ENCODE data around the gene SH3GL1. TPM values are rescaled to one million over a fixed set of nuclear protein-coding genes. Genes with fewer than 3 reads are reported as not detected.
A peak's percentile ranks its signal among the peaks of the same experiment; 100 is the strongest.

The SH3GL1 gene
- total RNA-seq, 4 donors from 2014 or later: 16.5 to 63.2 (median 34.2) TPM

DNA sequence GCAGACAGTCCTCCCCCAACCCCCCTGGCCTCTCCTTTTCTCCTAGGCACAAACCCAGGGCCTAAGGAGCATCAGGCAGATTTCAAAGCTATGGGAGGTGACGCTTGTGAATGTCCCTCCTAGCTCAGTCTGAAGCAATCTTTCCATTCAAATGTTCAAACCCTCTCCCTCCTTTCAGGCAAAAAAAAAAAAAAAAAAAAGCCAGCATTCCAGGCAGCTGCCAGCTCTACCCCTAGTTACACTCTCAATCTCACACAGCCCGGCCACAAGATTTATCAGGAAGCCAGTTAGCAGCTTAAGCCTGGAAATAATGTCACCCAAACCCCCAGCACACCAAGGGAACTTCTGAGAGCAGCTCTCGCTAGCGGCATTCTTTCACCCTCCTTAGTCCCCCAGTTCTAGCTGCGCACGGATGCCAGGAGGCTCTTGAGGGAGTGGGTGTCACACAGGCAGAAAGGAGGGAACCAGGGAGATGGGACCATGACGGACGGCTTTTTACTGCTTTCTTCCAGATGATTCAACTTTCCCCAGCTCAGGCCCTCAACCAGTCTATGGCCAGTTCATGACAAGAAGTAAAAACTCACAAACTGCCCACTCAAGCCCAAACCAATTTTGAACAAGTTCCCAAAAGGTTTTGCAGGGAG, 6.3 kb downstream of the SH3GL1 start:
- Histone ChIP-seq H3K27ac (peak overlapping the region in 3 of 4 donors; percentile 10 to 32 (median 23)), H3K36me3 (peaks cover 0 to 4% (median 0%) of the 10 kb centered on the region in 4 donors), H3K9me3 (no peaks in the 10 kb centered on the region), H3K27me3 (no peaks in the 10 kb centered on the region), H3K4me3 (no peak overlapping the region), H3K4me1 (peaks cover 23 to 83% (median 51%) of the 10 kb centered on the region in 4 donors)
- intact Hi-C loops (cut with DNase I; ENCODE audit: low total_unique reads): no loop called here
- no peak for DNase-seq
- in situ Hi-C loops (cut with MboI; ENCODE audit: low pct_ligation_motif_present in 1 of 4, low pct_unique_long_range_greater_than_20kb in 1 of 4, low sequenced_read_pairs in 3 of 4): no loop called here
- TF ChIP-seq POLR2AphosphoS5 (IDR thresholded peaks at IDR 0.05) (no peak), EP300 (IDR thresholded peaks at IDR 0.05; ENCODE audit: low read depth) (no peak), POLR2A (IDR thresholded peaks at IDR 0.05) (no peak)
- TF ChIP-seq, protein P1, sequence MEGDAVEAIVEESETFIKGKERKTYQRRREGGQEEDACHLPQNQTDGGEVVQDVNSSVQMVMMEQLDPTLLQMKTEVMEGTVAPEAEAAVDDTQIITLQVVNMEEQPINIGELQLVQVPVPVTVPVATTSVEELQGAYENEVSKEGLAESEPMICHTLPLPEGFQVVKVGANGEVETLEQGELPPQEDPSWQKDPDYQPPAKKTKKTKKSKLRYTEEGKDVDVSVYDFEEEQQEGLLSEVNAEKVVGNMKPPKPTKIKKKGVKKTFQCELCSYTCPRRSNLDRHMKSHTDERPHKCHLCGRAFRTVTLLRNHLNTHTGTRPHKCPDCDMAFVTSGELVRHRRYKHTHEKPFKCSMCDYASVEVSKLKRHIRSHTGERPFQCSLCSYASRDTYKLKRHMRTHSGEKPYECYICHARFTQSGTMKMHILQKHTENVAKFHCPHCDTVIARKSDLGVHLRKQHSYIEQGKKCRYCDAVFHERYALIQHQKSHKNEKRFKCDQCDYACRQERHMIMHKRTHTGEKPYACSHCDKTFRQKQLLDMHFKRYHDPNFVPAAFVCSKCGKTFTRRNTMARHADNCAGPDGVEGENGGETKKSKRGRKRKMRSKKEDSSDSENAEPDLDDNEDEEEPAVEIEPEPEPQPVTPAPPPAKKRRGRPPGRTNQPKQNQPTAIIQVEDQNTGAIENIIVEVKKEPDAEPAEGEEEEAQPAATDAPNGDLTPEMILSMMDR (IDR thresholded peaks at IDR 0.05): no peak
- WGBS, 2 donors (ENCODE audit: low coverage in 1 of 2): 74 to 80% methylated on average over 1 to 8 of the region's 8 CpGs

DNA sequence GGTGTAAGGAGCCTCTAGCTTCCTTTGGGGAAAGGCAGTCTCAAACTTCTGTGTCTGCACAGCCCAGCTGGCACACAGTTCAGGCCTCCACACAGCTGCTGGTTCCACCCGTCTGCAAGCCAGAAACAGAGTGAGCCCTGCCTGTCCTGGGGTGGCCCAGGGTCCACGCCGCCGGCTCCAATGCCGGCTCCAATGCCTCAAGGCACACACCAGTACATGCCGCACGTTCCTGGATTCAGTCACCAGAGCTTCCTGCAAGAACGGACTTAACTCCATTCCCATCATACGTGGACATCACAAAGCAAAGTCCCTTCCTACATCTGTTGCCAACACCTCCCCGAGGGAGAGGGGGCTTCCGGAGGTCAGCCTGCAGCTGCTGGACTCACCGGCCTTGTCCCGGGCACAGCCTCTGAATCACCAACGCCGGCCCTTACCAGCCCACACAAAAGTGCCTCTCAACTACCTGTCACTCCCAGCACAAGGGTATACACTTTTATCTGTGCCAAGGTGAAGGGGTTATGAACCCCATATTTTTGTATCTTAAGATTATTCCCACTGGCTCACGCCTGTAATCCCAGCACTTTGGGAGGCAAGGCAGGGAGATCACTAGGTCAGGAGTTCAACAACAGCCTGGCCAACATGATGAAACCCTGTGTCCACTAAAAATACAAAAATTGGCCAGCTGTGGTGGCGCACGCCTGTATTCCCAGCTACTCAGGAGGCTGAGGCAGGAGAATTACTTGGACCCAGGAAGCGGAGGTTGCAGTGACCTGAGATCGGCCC, 8.5 kb downstream of the SH3GL1 start:
- intact Hi-C loops (cut with DNase I; ENCODE audit: low total_unique reads): no loop called here
- no peak for DNase-seq
- H3K4me3 ChIP-seq: no peak overlapping the region

DNA sequence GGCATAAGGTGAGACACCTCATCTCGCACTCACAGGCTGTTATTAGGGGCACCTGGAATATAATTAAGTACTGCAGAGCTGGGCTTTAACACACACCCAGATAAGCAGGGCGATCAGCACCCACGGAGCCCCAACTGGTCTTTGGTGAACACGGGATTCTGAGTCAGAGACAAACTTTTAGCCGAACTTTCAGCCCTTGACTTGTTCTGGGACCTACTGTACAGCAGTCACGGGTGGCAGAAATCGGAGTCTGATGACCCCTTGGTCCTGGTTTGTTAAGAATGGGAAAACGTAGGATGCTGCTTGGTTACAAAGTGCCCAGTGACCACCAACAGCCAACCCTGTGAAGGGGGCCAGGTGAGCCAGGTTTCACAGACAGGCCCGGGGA, 9.0 kb downstream of the SH3GL1 start:
- Histone ChIP-seq H3K4me3 (no peak overlapping the region), H3K36me3 (peaks cover 0 to 6% (median 0%) of the 10 kb centered on the region in 4 donors), H3K9me3 (no peaks in the 10 kb centered on the region), H3K27me3 (no peaks in the 10 kb centered on the region), H3K27ac (peak overlapping the region; percentile 64 to 76 (median 70)), H3K4me1 (peaks cover 23 to 71% (median 42%) of the 10 kb centered on the region in 4 donors)
- WGBS, 2 donors (ENCODE audit: low coverage in 1 of 2): 74% methylated on average over 9 of the region's 9 CpGs; no CpG with 5 or more reads in 1 of the 2 donors
- no peak for DNase-seq
- intact Hi-C loops (cut with DNase I; ENCODE audit: low total_unique reads): no loop called here
- TF ChIP-seq POLR2AphosphoS5 (IDR thresholded peaks at IDR 0.05): no peak
- TF ChIP-seq, protein P1 (IDR thresholded peaks at IDR 0.05): no peak
- no peak for TF ChIP-seq POLR2A (IDR thresholded peaks at IDR 0.05)
- no peak for TF ChIP-seq EP300 (IDR thresholded peaks at IDR 0.05; ENCODE audit: low read depth)
- in situ Hi-C loops (cut with MboI; ENCODE audit: low pct_ligation_motif_present in 1 of 4, low pct_unique_long_range_greater_than_20kb in 1 of 4, low sequenced_read_pairs in 3 of 4): no loop called here

More for the DNA sequence above, 8.5 kb downstream of the SH3GL1 start:
- H3K27me3 ChIP-seq: no peaks in the 10 kb centered on the region
- no peaks in the 10 kb centered on the region for H3K9me3 ChIP-seq
- TF ChIP-seq POLR2AphosphoS5 (IDR thresholded peaks at IDR 0.05) (peak in 2 of 3 donors; percentile 21 to 51), POLR2A (IDR thresholded peaks at IDR 0.05) (no peak)
- peaks cover 0 to 6% (median 0%) of the 10 kb centered on the region in 4 donors for H3K36me3 ChIP-seq
- in situ Hi-C loops (cut with MboI; ENCODE audit: low pct_ligation_motif_present in 1 of 4, low pct_unique_long_range_greater_than_20kb in 1 of 4, low sequenced_read_pairs in 3 of 4): no loop called here
- WGBS, 2 donors (ENCODE audit: low coverage in 1 of 2): 53 to 68% methylated on average over 3 to 20 of the region's 20 CpGs
- peak overlapping the region; percentile 64 to 76 (median 70) for H3K27ac ChIP-seq
- H3K4me1 ChIP-seq: peaks cover 23 to 73% (median 42%) of the 10 kb centered on the region in 4 donors

DNA sequence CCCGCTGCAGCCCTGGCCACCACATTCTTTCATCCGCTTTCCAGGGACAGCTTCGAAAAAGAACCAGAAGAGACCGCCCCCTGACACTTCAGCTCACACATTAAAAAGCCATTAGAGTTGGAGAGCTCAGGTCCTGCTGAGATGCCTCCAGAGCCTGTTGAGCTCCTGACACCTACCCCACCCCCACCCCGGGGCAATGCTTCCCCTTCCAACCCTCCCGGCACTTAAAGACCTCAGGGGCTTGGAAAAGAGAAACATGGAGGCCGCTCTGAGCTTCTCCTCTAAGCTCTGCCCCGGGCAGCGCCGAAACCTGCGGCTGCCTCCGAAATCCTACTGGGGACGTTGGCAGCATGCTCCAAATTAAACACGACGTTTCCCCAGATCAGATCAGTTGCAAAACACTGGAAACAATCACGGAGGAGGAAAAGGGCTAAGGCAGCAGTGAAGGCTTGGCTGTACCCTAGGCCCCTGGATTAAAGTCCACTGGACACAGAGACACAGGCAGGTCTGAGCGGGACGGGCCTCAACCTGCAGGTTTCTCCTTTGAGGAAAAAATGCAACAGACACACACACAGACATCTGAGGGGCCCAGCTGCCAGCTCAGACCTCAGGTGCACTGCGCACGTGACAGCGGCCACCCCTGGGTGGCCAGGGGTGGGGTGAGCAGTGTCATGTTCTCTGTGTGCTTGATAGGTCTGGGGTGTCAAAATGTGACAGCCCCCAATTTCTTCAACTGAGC, 9.6 kb downstream of the SH3GL1 start:
- Histone ChIP-seq H3K4me3 (no peak overlapping the region), H3K36me3 (peaks cover 0 to 6% (median 0%) of the 10 kb centered on the region in 4 donors), H3K27ac (peak overlapping the region; percentile 64 to 76 (median 70)), H3K4me1 (peaks cover 23 to 71% (median 42%) of the 10 kb centered on the region in 4 donors), H3K27me3 (no peaks in the 10 kb centered on the region), H3K9me3 (no peaks in the 10 kb centered on the region)
- intact Hi-C loops (cut with DNase I; ENCODE audit: low total_unique reads) (no loop called here), in situ Hi-C loops (cut with MboI; ENCODE audit: low pct_ligation_motif_present in 1 of 4, low pct_unique_long_range_greater_than_20kb in 1 of 4, low sequenced_read_pairs in 3 of 4) (no loop called here)
- no peak for DNase-seq
- TF ChIP-seq EP300 (IDR thresholded peaks at IDR 0.05; ENCODE audit: low read depth) (no peak), POLR2AphosphoS5 (IDR thresholded peaks at IDR 0.05) (no peak), POLR2A (IDR thresholded peaks at IDR 0.05) (no peak)
- TF ChIP-seq, protein P1 (IDR thresholded peaks at IDR 0.05): no peak
- WGBS, 2 donors (ENCODE audit: low coverage in 1 of 2): 32 to 68% methylated on average over 4 to 21 of the region's 21 CpGs
